GM18861 (cell line): ENCODE data around the gene TSEN34.
"Not testable (repeated sequence)": the region's sequence is repeated elsewhere in the genome, so short reads cannot be mapped to it uniquely, and the experiment has no call there.

ENCODE experiments used
- ATAC-seq: cut with Tn5 transposase; IDR thresholded peaks from one replicate; pipeline ENCODE4 v1.9.1; 2021; ENCODE audit not compliant: unreplicated experiment

Gene TSEN34

DNA sequence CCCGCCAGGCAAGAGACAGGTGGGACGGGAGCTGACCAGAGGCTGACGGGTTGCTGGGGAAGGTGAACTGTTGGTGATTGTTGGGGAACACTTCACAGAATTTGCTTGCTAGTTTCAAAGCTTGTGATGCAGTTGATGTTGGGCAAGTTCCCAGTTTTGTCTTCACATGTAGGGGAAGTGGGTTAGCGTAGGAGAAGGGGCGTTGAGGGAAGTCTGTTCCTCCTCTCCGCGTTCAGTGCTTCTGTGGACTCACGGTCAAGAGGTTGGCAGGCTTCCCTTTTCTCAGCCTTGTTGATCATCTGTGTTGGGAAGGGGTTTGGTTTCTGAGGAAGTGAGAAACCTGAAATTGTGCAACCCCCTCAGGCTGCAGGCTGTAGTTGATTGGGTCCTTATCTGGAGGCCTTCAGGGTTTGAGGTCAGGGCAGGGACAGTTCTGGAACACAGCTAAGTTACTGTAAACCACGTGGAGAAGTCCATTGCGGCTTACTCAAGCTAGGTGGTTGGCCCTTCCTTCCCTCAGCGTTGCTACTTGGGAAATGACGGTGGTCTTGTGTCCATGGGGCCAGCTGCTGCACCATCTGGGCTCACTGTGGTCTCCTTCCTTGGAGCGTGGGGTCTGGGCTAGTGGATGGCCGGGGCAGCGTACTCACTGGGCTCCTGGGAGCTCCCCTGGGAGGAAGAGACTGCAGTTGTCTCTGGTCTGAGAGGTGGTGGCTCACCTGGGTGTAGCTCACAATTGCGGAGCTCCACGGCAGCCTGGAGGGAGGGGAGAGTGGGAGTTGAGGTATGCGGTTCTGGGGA lies 17.1 kb downstream of the TSEN34 start:
- peak; percentile 34 for ATAC-seq

DNA sequence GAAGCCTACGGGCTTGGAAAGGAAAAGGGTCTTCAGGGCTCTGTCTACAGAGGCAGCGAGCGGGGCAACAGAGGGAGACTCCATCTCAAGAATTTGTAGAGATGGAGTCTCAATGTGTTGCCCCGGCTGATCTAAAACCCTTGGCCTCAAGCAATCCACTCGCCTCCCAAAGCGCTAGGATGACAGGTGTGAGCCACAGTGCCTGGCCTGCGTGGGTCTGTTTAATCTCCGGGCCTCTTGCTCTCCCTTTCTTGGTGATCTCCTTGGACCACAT lies 17.6 kb downstream of the TSEN34 start:
- no peak for ATAC-seq

DNA sequence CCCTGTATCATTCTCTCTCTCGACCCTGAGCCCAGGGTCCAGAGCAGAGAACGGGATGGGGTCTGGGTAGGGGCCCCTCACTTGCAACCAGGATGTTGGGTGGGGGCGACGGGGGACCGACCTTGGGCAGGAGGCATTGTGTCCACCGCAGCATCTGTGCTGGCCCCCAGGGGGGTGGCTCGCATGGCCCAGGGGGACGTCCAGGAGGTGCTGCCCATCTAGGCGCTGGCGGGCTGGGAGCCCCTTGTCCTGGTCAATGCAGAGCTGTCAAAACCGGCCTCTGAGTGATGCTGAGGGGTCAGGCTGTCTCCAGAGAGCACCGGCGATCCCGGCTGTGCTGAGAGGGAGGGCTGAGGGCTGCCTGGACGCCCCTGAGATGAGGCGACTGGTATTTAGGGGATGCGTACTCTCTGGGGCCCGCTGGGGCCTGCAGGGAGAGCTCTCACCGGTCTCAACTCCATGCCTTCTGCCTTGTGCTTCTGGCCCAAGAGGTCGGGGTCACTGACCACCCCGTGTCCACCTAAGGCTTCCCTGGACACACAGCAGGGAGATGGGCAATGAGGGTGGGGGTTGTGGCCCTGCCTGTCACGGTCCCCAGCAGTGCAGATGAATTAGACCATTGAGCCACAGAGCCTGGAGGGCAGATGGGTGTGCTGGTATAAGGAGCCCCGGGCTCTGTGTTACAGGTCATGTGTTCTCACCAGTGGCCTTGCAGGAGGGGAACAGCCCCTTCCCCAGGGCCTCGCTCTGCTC lies 18.1 kb downstream of the TSEN34 start:
- no peak for ATAC-seq

DNA sequence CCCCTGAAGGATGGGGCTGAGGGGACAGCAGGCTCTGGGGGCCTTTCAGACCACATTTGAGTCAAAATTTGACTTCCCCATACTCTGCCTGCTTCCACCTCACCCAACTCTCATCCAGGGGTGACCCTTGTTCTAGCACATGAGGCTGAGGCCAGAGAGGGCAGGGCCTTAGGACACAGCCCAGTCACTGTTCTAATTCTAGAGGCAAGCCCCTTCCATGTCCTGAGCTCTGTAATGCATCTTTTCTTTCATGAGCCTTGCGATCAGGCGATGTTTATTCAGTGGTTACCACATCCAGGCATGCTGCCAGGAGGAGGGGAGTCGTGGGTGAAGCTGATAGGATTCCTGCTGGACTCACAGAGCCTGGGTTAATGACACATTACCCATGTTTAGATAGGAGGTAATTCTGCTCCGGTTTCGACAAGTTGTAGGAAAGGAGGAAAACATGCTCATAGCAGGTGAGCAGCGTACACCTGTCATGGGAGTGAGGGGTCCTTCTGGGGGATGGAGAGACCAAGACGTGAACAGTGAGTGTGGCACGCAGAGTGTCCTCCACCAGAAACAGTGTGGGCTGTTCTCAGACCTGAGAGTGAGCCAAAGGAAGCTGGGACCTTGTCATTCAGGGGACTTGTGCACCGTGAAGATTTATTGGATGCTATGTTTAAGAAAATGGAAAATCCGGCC lies 18.8 kb downstream of the TSEN34 start:
- no peak for ATAC-seq

DNA sequence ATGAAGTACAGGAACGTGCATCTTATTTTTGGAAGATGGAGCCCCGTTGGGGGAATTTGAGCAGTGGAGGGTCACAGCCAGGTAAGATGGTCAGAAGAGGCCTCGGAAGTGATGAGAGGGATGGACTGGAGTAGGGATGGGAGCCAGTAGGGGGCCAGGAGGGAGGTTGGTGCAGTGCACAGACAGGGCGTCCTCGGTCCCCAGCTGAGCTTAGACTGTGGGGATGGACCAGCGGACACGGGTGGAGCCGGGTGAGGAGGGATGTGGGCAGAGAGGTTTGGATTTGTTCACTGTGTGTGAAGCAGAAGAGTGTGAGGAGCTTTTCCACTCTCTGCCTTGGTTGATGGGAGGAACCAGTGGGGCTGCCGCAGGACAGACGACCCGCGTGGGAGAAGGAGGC lies 20.1 kb downstream of the TSEN34 start:
- no peak for ATAC-seq

DNA sequence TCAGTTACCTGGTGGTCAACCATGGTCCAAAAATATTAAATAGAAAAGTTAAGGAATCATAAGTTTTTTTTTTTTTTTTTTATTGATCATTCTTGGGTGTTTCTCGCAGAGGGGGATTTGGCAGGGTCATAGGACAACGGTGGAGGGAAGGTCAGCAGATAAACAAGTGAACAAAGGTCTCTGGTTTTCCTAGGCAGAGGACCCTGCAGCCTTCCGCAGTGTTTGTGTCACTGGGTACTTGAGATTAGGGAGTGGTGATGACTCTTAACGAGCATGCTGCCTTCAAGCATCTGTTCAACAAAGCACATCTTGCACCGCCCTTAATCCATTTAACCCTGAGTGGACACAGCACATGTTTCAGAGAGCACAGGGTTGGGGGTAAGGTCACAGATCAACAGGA lies 23.1 kb downstream of the TSEN34 start:
- not testable (repeated sequence) for ATAC-seq

DNA sequence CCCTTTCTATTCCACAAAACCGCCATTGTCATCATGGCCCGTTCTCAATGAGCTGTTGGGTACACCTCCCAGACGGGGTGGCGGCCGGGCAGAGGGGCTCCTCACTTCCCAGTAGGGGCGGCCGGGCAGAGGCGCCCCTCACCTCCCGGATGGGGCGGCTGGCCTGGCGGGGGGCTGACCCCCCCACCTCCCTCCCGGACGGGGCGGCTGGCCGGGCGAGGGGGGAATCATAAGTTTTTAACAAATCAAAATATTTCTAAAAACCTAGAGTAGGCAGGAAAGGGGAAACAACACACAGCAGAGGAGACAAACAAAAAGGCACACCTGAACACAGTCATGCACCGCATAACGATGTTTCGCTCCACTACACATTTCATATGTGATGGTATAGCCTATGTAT lies 23.6 kb downstream of the TSEN34 start:
- ATAC-seq = not testable (repeated sequence)

DNA sequence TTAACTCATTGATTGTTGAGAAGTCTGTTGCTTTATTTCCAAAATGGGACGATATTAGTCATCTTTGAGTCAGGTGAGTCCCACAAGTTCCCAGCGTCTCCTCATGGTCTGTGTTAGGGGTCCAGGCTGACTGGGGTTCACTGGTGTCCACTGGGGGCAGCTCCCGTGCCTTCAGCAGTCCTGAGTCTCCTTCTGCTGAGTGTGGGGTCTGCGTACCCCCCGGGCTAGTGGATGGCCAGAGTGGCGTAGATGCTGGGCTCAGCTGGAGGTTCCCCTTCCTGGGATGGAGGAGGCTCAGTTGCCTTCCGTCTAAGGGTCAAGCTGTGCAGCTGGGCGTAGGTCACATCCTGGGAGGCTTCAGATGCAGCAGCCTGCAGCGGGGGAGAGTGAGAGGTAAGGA lies 25.8 kb downstream of the TSEN34 start:
- ATAC-seq = no peak

DNA sequence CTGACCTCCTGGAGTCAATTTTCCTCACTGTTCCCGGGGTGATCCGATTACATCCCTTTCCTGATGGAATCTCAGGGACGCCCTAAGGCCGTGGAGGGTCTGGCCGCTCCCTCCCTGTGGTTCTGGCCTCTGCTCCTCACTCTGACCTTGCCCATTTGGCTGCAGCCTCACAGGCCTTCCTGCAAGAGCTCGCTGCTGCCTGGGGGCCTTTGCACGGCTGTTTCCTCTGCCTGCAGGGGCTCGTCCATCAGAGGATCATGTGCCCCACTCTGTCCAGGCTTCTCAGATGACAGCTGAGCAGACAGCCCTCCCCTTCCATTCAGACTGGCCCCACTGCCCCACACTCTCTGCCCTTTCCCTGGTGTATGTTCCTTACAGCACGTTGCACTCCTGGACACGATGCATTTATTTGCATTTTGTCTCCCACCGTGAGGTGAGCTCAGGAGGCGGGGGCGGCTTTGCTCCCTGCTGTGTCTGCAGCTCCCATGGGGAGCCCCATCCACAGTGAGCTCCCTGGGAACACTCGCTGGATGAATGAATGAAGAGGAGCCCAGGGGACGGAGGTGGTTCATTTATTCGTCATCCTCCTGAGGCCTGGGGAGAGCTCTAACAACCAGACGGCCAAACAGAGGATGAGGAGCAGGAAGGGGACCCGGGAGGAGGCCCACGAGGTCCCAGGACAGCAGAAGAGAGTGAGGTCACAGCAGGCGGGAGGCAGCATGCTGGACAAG lies 26.6 kb downstream of the TSEN34 start:
- ATAC-seq = not testable (repeated sequence)

DNA sequence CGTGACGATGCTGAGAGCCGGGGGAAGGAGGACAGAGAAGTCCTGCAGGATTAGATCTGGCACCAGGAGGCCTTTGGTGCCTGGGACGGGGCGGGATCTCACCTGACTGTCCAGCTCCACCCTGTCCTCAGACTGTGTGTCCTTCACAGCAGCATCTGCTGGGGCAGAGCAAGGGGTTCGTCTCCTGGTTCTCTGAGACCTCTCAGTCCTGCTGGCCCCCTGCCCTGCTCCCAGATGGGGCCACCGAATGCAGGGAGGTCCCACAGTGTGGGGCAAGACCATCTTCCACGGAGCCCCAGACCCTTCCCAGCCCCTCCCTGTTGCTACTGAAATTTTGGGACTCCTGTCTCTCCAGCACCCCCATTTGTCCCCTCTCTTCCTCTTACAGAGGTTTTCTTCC lies 27.2 kb downstream of the TSEN34 start:
- no peak for ATAC-seq

DNA sequence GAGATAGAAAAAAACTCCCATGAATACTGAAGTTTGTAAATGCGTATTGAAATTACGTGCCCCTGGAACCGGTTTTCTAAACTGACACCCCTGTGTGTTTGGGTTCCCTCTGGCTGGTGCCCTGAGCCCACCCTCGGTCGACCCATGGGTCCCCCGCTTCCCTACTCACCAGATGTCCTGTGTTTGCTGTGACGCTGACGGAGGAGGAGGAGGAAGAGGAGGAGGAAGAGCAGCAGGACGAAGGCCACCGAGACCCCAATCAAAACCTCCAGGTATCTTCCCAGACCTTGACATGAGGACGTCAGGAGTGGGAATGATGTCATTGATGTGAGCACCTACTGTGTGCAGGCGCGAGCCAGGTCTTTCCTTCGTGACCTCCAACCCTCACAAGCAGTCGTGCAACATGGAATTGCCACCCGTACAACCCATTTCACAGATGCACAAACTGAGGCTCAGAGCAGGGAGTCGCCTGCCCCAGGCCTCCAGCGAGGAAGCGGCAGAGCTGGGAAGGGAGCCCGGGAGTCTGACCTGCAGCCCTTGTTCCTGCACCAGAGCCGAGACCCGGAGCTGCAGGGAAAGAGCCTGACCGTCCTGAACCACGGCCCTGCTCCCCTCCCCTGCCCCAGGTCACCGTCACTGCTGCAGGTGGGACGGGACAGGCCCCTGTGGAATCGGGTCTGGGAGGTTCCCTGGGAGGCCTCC lies 28.0 kb downstream of the TSEN34 start:
- ATAC-seq = no peak

DNA sequence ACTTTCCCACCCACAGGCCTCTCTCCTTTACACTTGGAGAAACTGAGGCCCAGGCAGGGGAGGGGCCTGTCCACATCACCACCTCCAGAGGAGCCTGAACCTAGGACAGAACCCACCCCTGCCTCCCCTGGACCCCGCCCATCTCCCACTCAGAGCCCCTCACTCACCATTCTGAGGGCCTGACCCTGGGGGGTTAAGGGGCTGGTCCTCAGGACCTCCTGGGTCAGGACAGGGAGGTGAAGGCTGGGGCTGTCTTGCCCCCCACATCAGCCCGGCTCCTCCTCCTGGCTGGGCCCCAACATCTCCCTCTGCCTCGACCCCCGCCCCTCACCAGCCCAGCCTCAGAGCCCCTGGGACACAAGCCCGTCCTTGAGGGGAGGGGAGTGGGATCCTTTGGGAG lies 28.6 kb downstream of the TSEN34 start:
- ATAC-seq = not testable (repeated sequence)

DNA sequence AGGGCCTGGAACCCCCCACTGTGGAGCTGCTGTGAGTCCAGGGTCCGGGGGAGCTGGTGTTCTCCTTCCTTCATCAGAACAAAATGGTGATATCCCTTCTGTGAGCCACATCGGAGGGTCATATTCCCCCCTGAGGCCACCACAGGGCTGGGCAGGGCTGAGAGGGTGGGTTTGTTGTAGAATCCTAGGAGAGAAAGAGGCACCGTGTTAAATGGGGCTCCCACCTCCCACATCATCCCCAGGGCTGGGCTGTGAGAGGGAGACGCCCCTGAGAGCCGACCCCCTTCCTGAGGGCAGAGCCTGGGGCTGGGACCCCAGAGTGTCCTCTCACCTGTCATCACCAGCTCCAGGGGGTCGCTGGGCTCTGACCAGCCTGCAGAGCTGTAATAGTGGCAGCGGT lies 30.8 kb downstream of the TSEN34 start:
- ATAC-seq = not testable (repeated sequence)

DNA sequence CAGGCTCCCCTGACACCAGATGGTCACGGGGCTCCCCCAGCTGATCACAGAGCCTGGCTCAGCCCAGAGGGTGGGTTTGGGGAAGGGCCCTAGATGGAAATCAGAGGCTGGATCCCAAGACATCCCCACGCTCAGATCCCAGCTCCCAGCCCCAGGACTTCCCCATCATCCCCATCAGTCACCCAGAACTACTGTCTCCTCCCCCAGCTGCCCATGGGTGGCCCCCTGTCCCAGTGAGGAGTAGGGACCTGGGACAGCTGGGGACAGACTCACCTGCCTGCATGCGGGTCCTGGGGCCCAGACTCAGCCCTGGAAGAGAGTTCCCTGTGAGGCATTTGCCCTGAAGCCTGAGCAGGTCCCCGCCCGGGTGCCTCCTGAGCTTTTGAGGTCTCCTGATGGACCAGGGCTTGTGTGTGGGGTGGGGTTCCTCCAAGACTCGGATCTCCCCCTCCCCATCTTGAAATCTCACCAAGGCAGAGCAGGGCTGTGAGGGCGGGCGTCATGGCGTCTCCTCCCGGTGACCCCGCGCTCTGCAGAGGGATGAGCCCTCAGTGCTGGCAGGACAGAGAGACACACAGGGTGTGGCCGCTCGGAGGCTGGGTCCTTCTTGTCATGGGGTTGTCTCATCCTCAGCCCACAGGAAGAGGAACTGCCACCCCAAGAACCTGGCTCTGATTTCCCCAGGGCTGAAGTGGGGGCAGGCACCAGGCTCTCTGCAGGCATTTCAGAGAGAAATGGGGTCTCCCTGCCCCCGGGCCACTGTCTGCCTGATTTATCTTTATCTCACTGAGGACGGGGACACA lies 31.6 kb downstream of the TSEN34 start, which contains the start of gene LILRB3:
Gene LILRB3, minus strand, starts transcription at position 534 of the 803 bp plus-strand sequence. Its CDS starts 31 bp downstream, at position 503.
- not testable (repeated sequence) for ATAC-seq

DNA sequence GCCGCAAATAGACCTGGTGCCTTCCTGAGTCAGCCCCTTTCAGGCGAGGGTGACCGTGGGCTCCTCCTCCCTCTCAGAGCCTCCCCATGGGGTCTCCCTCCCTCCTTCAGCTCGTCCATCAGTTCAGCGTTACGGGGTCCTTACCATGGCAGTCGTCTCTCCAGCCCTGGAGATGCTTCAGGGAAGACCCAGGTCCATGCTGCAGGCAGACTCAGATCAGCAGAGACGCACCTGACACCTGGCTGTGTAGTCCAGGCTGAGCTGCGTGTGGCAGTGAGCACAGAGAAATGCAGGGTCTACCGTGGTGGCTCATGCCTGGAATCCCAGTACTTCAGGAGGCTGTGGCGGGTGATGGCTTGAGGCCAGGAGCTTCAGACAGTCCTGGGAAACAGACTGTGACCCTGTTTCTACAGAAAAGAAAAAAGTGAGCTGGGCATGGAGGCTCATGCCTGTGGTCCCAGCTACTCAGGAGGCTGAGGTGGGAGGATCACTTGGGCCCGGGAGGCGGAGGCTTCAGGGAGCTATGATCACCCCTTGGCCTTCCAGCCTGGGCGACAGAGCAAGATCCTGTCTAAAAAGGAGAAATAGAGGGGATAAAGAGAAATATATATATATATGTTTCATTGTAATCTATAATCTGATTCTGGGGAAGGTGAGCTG lies 32.3 kb downstream of the TSEN34 start:
- not testable (repeated sequence) for ATAC-seq

DNA sequence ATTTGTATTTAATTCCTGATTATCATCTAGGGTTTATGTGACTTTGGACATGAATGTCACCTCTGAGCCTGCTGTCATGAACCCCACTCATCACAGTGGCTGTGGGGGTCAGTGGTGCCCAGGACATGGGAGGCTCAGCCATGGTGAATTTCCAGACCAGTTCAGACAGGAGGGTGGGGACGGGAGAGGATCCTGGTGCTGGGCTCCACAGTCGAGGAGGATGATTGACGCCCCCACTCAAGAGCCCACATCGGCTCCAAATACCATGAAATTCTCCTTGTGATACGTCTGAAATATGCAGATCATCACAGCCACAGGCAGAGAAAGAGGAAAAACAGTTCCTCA lies 32.8 kb downstream of the TSEN34 start:
- ATAC-seq = not testable (repeated sequence)

DNA sequence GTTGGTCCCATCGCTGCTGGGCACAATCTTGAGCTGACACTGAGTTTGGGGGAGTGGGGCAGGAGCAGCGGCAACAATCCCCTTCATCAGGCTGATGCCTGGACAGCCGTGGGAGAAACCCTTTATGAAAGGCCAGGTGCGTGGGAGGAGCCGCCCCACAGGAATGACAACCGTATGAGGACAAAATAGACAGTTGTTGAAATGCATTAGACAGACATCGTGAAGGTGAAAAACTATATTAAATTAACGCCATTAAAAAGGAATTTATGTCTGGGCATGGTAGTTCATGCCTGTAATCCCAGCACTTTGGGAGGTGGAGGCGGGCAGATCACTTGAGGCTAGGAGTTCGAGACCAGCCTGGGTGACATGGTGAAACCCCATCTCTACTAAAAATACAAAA lies 33.5 kb downstream of the TSEN34 start:
- ATAC-seq = not testable (repeated sequence)

DNA sequence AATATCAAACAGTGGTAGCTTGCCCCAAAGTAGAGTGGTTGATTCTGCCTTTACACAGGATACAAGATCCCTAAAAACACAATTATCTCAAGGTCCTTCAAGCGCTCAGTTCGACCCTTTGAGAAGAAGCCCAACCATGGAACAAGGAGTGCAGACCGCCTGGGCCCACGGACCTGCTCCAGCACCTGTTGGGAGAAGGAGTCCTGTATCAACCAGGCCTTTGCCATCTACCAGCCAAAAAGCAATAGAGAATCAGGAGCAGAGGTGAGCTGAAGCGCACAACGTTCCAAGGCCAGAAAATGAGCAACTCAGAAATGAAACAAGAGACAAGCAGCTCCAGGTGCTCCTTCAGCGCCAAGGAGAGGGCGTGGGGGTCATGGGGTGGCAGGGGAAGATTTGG lies 38.0 kb downstream of the TSEN34 start:
- no peak for ATAC-seq

DNA sequence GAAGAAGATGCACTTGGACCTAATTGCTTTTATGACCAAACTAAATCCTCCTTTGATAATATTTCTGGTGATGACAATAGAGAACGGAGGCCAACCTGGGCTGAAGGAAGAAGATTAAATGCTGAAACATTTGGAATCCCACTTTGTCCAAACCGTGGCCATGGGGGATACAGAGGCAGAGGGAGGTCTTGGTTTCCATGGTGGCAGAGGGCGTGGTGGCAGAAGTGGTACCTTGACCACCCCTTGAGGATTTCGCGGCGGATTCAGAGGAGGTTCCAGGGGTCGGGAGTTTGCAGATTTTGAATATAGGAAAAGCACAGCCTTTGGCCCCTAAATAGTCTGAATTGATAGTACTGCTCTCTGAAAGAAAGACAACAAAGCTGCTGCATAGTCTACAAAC lies 38.9 kb downstream of the TSEN34 start:
- no peak for ATAC-seq
